HepG2 (cell line): Measurements from ENCODE around the gene DCDC1. TPM values are rescaled to one million over a fixed set of nuclear protein-coding genes. Genes with fewer than 3 reads are reported as not detected.

Experiments used
- ATAC-seq: fragments of 200-7000 bp; cut with Tn5 transposase; 3 replicates; pipeline ENCODE4 v1.9.1; 2020; ENCODE audit warnings: mild to moderate bottlenecking, moderate library complexity
- BruUV-seq: library from RNA; stranded (reverse); fragments of 400-500 nt; replicated peaks from 2 replicates; lab custom pipeline; 2021; lab: Mats Ljungman, UMichigan
- CTCF ChIA-PET: fragments of 300-600 bp; formaldehyde crosslinking; extraction: SDS; loops from one replicate; lab custom pipeline; 2021; ENCODE audit warnings: low total read pairs, inconsistent platforms, low intra/inter-chr PET ratio; lab: Yijun Ruan, JAX
- POLR2A ChIA-PET: fragments of 350-600 bp; sonication (Branson Sonifier 250); formaldehyde crosslinking; loops from one replicate; lab custom pipeline; 2020; ENCODE audit warnings: antibody characterized with exemption, inconsistent platforms; lab: Yijun Ruan, JAX
- DNase-seq: peaks from one replicate; pipeline ENCODE4 v3.0.0-alpha.2; 2015; ENCODE audit warnings: low spot score
- FAIRE-seq: peaks from 3 replicates; lab custom pipeline; 2011; peaks lifted over from hg19 to GRCh38; lab: Jason Lieb, UNC
- H2AFZ ChIP-seq: one replicate; pipeline ENCODE4 v1.6.1; 2011; ENCODE audit warnings: low read length, inconsistent platforms
- H3K27ac ChIP-seq: fragments of 300-600 bp; 3 replicates; pipeline ENCODE4 v1.8.0; 2011; ENCODE audit warnings: mixed run types, mild to moderate bottlenecking, mixed read lengths, low read length, inconsistent platforms; ENCODE audit not compliant: insufficient read depth; ENCODE audit errors: extremely low read length
- H3K27me3 ChIP-seq, 2 experiments: fragments of 200-600 bp in 1 of 2; 2 replicates in 1 of 2; 3 replicates in 1 of 2; pipeline versions ENCODE4 v1.6.0 to v1.8.0; 2011; ENCODE audit warnings: low read length in 2 of 2, mild to moderate bottlenecking in 2 of 2, moderate library complexity in 2 of 2, inconsistent platforms in 1 of 2; ENCODE audit not compliant: insufficient read depth in 2 of 2, control insufficient read depth in 1 of 2
- H3K36me3 ChIP-seq, 2 experiments: fragments of 200-600 bp in 1 of 2; replicated peaks in 1 of 2; 2 replicates in 1 of 2; 3 replicates in 1 of 2; pipeline versions ENCODE4 v1.5.1 to v1.8.0; 2011; ENCODE audit warnings: low read length in 2 of 2, inconsistent platforms in 1 of 2; ENCODE audit not compliant: insufficient read depth in 2 of 2, control insufficient read depth in 1 of 2
- H3K4me1 ChIP-seq: 2 replicates; pipeline ENCODE4 v1.5.1; 2012; ENCODE audit warnings: low read length, inconsistent platforms; ENCODE audit not compliant: insufficient read depth
- H3K4me2 ChIP-seq: 2 replicates; pipeline ENCODE4 v1.6.0; 2011; ENCODE audit warnings: low read depth, low read length, inconsistent platforms
- H3K4me3 ChIP-seq, 3 experiments: fragments of 200-600 bp in 1 of 3; sonication (generic), shearing (Covaris generic) in 1 of 3; replicated peaks in 1 of 3; 2 replicates each; pipeline ENCODE4 v1.5.1; 2011 to 2016; ENCODE audit warnings: low read length in 3 of 3, inconsistent platforms in 2 of 3, low read depth in 2 of 3, mild to moderate bottlenecking in 2 of 3, control low read depth in 1 of 3, mixed read lengths in 1 of 3; ENCODE audit not compliant: insufficient read depth in 1 of 3
- H3K79me2 ChIP-seq: one replicate; pipeline ENCODE4 v1.6.1; 2011; ENCODE audit warnings: low read length, inconsistent platforms; ENCODE audit not compliant: insufficient read depth
- H3K9ac ChIP-seq: 2 replicates; pipeline ENCODE4 v1.6.0; 2011; ENCODE audit warnings: mild to moderate bottlenecking, low read depth, low read length, inconsistent platforms; ENCODE audit not compliant: insufficient read depth
- H3K9me3 ChIP-seq: 2 replicates; pipeline ENCODE4 v1.5.1; 2012; ENCODE audit warnings: mild to moderate bottlenecking, low read length
- H4K20me1 ChIP-seq: 2 replicates; pipeline ENCODE4 v1.6.0; 2011; ENCODE audit warnings: inconsistent platforms, mild to moderate bottlenecking, low read length, moderate library complexity; ENCODE audit not compliant: insufficient read depth
- ARID2 ChIP-seq: sonication (generic); formaldehyde crosslinking; IDR thresholded peaks from 2 replicates; pipeline ENCODE4 v1.8.1; 2022; ENCODE audit warnings: mild to moderate bottlenecking, missing genetic modification reagents, borderline replicate concordance
- ATF3 ChIP-seq: sonication (generic); formaldehyde crosslinking; IDR thresholded peaks from 2 replicates; pipeline ENCODE4 v1.4.0; 2020; ENCODE audit warnings: missing genetic modification reagents
- MTA1 ChIP-seq: sonication (generic); formaldehyde crosslinking; IDR thresholded peaks from 2 replicates; pipeline ENCODE4 v1.4.0; 2020; ENCODE audit warnings: missing genetic modification reagents, mild to moderate bottlenecking, borderline replicate concordance
- MZF1 ChIP-seq: sonication (generic); formaldehyde crosslinking; IDR thresholded peaks from 2 replicates; pipeline ENCODE4 v1.8.1; 2023; ENCODE audit warnings: mild to moderate bottlenecking, missing genetic modification reagents, borderline replicate concordance
- PPARG ChIP-seq: conservative IDR thresholded peaks from 2 replicates; pipeline ENCODE4 v1.6.1; 2016; ENCODE audit warnings: missing biosample characterization, missing genetic modification reagents
- SUZ12 ChIP-seq: fragments of 150-350 bp; IDR thresholded peaks from 2 replicates; pipeline ENCODE4 v1.6.1; 2014; ENCODE audit warnings: low read depth, low read length
- ZBTB20 ChIP-seq: sonication (generic); formaldehyde crosslinking; IDR thresholded peaks from 2 replicates; pipeline ENCODE4 v1.8.1; 2023; ENCODE audit warnings: missing genetic modification reagents, low read depth, mild to moderate bottlenecking, borderline replicate concordance
- ZFP91 ChIP-seq: sonication (generic); formaldehyde crosslinking; IDR thresholded peaks from 2 replicates; pipeline ENCODE4 v1.9.0; 2022; ENCODE audit warnings: missing genetic modification reagents, mild to moderate bottlenecking, borderline replicate concordance
- ZNF20 ChIP-seq: sonication (generic); formaldehyde crosslinking; IDR thresholded peaks from 2 replicates; pipeline ENCODE4 v1.4.0; 2020; ENCODE audit warnings: mild to moderate bottlenecking, moderate library complexity, missing genetic modification reagents
- ZNF280B ChIP-seq: sonication (generic); formaldehyde crosslinking; IDR thresholded peaks from 2 replicates; pipeline ENCODE4 v1.5.0; 2020; ENCODE audit warnings: missing genetic modification reagents, mild to moderate bottlenecking, borderline replicate concordance
- ZNF597 ChIP-seq: sonication (generic); formaldehyde crosslinking; IDR thresholded peaks from 2 replicates; pipeline ENCODE4 v1.5.0; 2020; ENCODE audit warnings: missing genetic modification reagents
- ZNF710 ChIP-seq: sonication (generic); formaldehyde crosslinking; IDR thresholded peaks from 2 replicates; pipeline ENCODE4 v1.5.0; 2020; ENCODE audit warnings: mild to moderate bottlenecking, missing genetic modification reagents, borderline replicate concordance
- ZNF773 ChIP-seq: sonication (generic); formaldehyde crosslinking; IDR thresholded peaks from 2 replicates; pipeline ENCODE4 v1.4.0; 2020; ENCODE audit warnings: missing genetic modification reagents, borderline replicate concordance
- in situ Hi-C: cut with HindIII; loops from 2 replicates; pipeline ENCODE4 v1.10.0; 2017; ENCODE audit warnings: low pct_unique_long_range_greater_than_20kb; ENCODE audit not compliant: extremely low pct_ligation_motif_present
- intact Hi-C: fragments of 100-400 bp; cut with micrococcal nuclease; formaldehyde crosslinking; loops from one replicate; pipeline ENCODE4 v1.10.0; 2022; ENCODE audit not compliant: unreplicated experiment
- polyA plus RNA-seq, 8 experiments: library from polyadenylated mRNA; depleted of rRNA in 3 of 8; stranded (reverse) in 7 of 8; unstranded in 1 of 8; fragments of >200 nt; fragmentation: Illumina TruSeq in 4 of 8; extraction: Trizol in 4 of 8; gene quantifications; 2 replicates each; pipeline versions ENCODE4 v1.2.1 to v1.2.3, GENCODE V29; 2011 to 2016; ENCODE audit warnings: low read depth in 4 of 8, missing spikeins in 1 of 8, mixed read lengths in 1 of 8; ENCODE audit not compliant: insufficient read depth in 1 of 8
- total RNA-seq, 5 experiments: library from RNA; depleted of rRNA; stranded (reverse); fragments of >200 nt; fragmentation: Illumina TruSeq; extraction: Trizol; gene quantifications; 2 replicates each; pipeline ENCODE4 v1.2.3, GENCODE V29; 2016; ENCODE audit warnings: low read depth in 1 of 5

Gene DCDC1
- total and polyA plus RNA-seq, 2 of the 13 experiments (the other 11 are each of a cell fraction or from before 2014, with no cell fraction given), result 0.12 to 0.27 TPM

- ChIA-PET POLR2A (no interaction called here), CTCF (no interaction called here)
- DNase-seq (no peak), FAIRE-seq (no peak), ATAC-seq (no peak)
- in situ Hi-C loops (no loop called here), intact Hi-C loops (no loop called here)
- no peaks in the 10 kb centered on the region for H3K9me3 ChIP-seq
- H3K9ac ChIP-seq, result no peak overlapping the region
- H3K27ac ChIP-seq, result no peak overlapping the region
- H3K79me2 ChIP-seq, result no peaks in the 10 kb centered on the region
- 0 out of 5 replicates have a peak, but pooled peaks cover 0 to 2% of the 10 kb centered on the region in 2 experiments for H3K27me3 ChIP-seq
- no peak overlapping the region for H3K4me2 ChIP-seq
- no peaks in the 10 kb centered on the region for H3K4me1 ChIP-seq
- no peak overlapping the region for H2AFZ ChIP-seq
- BruUV-seq, result no TSS peak
- TF ChIP-seq MZF1 (CRISPR knock-in tag) (no peak), ZNF20 (CRISPR knock-in tag) (no peak), ZNF773 (CRISPR knock-in tag) (no peak), SUZ12 (no peak), PPARG (no peak), ATF3 (CRISPR knock-in tag) (no peak), MTA1 (no peak), ZFP91 (no peak), ARID2 (CRISPR knock-in tag) (no peak), ZBTB20 (no peak), ZNF597 (CRISPR knock-in tag) (no peak), ZNF280B (CRISPR knock-in tag) (no peak), ZNF710 (CRISPR knock-in tag) (no peak)
- H3K36me3 ChIP-seq, result no peaks in the 10 kb centered on the region
- no peaks in the 10 kb centered on the region for H4K20me1 ChIP-seq
- no peak overlapping the region for H3K4me3 ChIP-seq
Observed at GRCh38 chr11:31351168-31351567, 18.4 kb downstream of the DCDC1 start.
